LNCaP clone FGC (cell line): Measurements from ENCODE around the gene RBM44.

ENCODE experiments used
- DNase-seq: peaks from one replicate; pipeline ENCODE4 v3.0.0-alpha.2; 2011; ENCODE audit warnings: low read depth
- H3K4me3 ChIP-seq: 2 replicates; pipeline ENCODE4 v1.5.1; 2011; ENCODE audit warnings: mild to moderate bottlenecking, low read depth, low read length, control low read depth
- CTCF ChIP-seq: IDR thresholded peaks from 2 replicates; pipeline ENCODE4 v1.5.1; 2012; ENCODE audit warnings: mild to moderate bottlenecking; ENCODE audit not compliant: control insufficient read depth, insufficient read depth; ENCODE audit errors: extremely low read depth

The RBM44 gene

GRCh38 chr2:237857791-237858190 lies 59.2 kb downstream of the RBM44 start:
- no peak for TF ChIP-seq CTCF
- H3K4me3 ChIP-seq = no peak overlapping the region
- DNase-seq = no peak

- H3K4me3 ChIP-seq = peak overlapping the region; percentile 55
- TF ChIP-seq CTCF = peak; percentile 96
- peak; percentile 60 for DNase-seq
These were observed 59.9 kb downstream of the RBM44 start for GRCh38 chr2:237858294-237859081.

- no peak for TF ChIP-seq CTCF
- H3K4me3 ChIP-seq = peak overlapping the region; percentile 55
- no peak for DNase-seq
These were observed 60.5 kb downstream of the RBM44 start for GRCh38 chr2:237859082-237859433.

GRCh38 chr2:237859533-237860272 lies 61.1 kb downstream of the RBM44 start, which contains the start of gene RAMP1:
Gene RAMP1 (plus strand): TSS chr2:237859623. CDS start chr2:237859676, 53 bp downstream.
- H3K4me3 ChIP-seq = peak within 1 kb of the TSS; percentile 55
- DNase-seq = no peak
- TF ChIP-seq CTCF = no peak

- no peak for TF ChIP-seq CTCF
- no peak for DNase-seq
- peak overlapping the region; percentile 55 for H3K4me3 ChIP-seq
These were observed 61.8 kb downstream of the RBM44 start for GRCh38 chr2:237860273-237860935.

- peak overlapping the region; percentile 55; the same call in 1 of the 2 replicates for H3K4me3 ChIP-seq
- TF ChIP-seq CTCF = no peak
- DNase-seq = peak; percentile 44
These were observed 63.4 kb downstream of the RBM44 start for GRCh38 chr2:237861875-237862527.
